HEK293 (cell line): ENCODE results near the gene MEGF9.

Experiments used
- CTCF ChIA-PET: fragments of 350-600 bp; formaldehyde crosslinking; extraction: SDS; loops from one replicate; lab custom pipeline; 2021; ENCODE audit warnings: antibody characterized with exemption; lab: Yijun Ruan, JAX
- POLR2A ChIA-PET: fragments of 300-600 bp; formaldehyde crosslinking; extraction: SDS; loops from one replicate; lab custom pipeline; 2020; ENCODE audit warnings: antibody characterized with exemption, inconsistent platforms; lab: Yijun Ruan, JAX
- H3K27ac ChIP-seq: fragments of 200-500 bp; sonication (Bioruptor generic); 2 replicates; pipeline ENCODE4 v1.5.1; 2014; ENCODE audit warnings: low read depth, low read length, control low read depth, inconsistent platforms; ENCODE audit errors: extremely low read depth
- H3K36me3 ChIP-seq, 2 experiments: fragments of 200-500 bp in 1 of 2; sonication (Bioruptor generic) in 1 of 2; 1 replicate in 1 of 2; 2 replicates in 1 of 2; pipeline ENCODE4 v1.5.1; 2014 to 2017; ENCODE audit warnings: inconsistent platforms in 2 of 2, low read length in 2 of 2; ENCODE audit not compliant: control insufficient read depth in 2 of 2, insufficient read depth in 1 of 2
- H3K4me1 ChIP-seq: fragments of 200-500 bp; sonication (Bioruptor generic); 2 replicates; pipeline ENCODE4 v1.5.1; 2014; ENCODE audit warnings: mild to moderate bottlenecking, low read length, inconsistent platforms; ENCODE audit not compliant: control insufficient read depth, insufficient read depth
- H3K4me3 ChIP-seq: 2 replicates; pipeline ENCODE4 v1.5.1; 2011; ENCODE audit warnings: low read depth, mild to moderate bottlenecking, control low read depth, low read length, moderate library complexity
- H3K9me3 ChIP-seq: fragments of 200-500 bp; sonication (Bioruptor generic); 2 replicates; pipeline ENCODE4 v1.5.1; 2014; ENCODE audit warnings: low read depth, low read length, inconsistent platforms; ENCODE audit not compliant: control insufficient read depth, insufficient read depth
- KLF8 ChIP-seq: fragments of 450-650 bp; formaldehyde crosslinking; IDR thresholded peaks from 2 replicates; pipeline ENCODE4 v1.5.1; 2016; ENCODE audit warnings: missing biosample characterization, missing genetic modification characterization
- MYNN ChIP-seq: fragments of 450-650 bp; formaldehyde crosslinking; IDR thresholded peaks from 2 replicates; pipeline ENCODE4 v1.5.1; 2016; ENCODE audit warnings: missing biosample characterization, missing genetic modification characterization, borderline replicate concordance
- ZBTB21 ChIP-seq: fragments of 450-650 bp; formaldehyde crosslinking; IDR thresholded peaks from 2 replicates; pipeline ENCODE4 v1.5.1; 2017; ENCODE audit warnings: missing biosample characterization, missing genetic modification characterization
- ZNF112 ChIP-seq: fragments of 450-650 bp; formaldehyde crosslinking; IDR thresholded peaks from 2 replicates; pipeline ENCODE4 v1.5.0; 2017; ENCODE audit warnings: missing biosample characterization, missing genetic modification characterization
- ZNF132 ChIP-seq: fragments of 450-650 bp; formaldehyde crosslinking; IDR thresholded peaks from 2 replicates; pipeline ENCODE4 v1.5.1; 2017; ENCODE audit warnings: missing biosample characterization, missing genetic modification characterization, borderline replicate concordance
- ZNF184 ChIP-seq: fragments of 450-650 bp; IDR thresholded peaks from 2 replicates; pipeline ENCODE4 v1.5.1; 2018; ENCODE audit warnings: missing biosample characterization, mild to moderate bottlenecking, missing genetic modification characterization
- ZNF202 ChIP-seq: fragments of 450-650 bp; formaldehyde crosslinking; IDR thresholded peaks from 2 replicates; pipeline ENCODE4 v1.5.1; 2016; ENCODE audit warnings: missing biosample characterization, missing genetic modification characterization, borderline replicate concordance
- ZNF214 ChIP-seq: fragments of 450-650 bp; formaldehyde crosslinking; IDR thresholded peaks from 2 replicates; pipeline ENCODE4 v1.5.1; 2017; ENCODE audit warnings: missing biosample characterization, mild to moderate bottlenecking, missing genetic modification characterization, borderline replicate concordance
- ZNF23 ChIP-seq: fragments of 450-650 bp; formaldehyde crosslinking; IDR thresholded peaks from 2 replicates; pipeline ENCODE4 v1.5.1; 2016; ENCODE audit warnings: missing biosample characterization, missing genetic modification characterization, borderline replicate concordance
- ZNF280D ChIP-seq: fragments of 450-650 bp; formaldehyde crosslinking; IDR thresholded peaks from 2 replicates; pipeline ENCODE4 v1.5.1; 2016; ENCODE audit warnings: missing biosample characterization, missing genetic modification characterization
- ZNF292 ChIP-seq: fragments of 450-650 bp; formaldehyde crosslinking; IDR thresholded peaks from 2 replicates; pipeline ENCODE4 v1.5.1; 2016; ENCODE audit warnings: low read depth, missing biosample characterization, missing genetic modification characterization, borderline replicate concordance
- ZNF514 ChIP-seq: fragments of 450-650 bp; formaldehyde crosslinking; IDR thresholded peaks from 2 replicates; pipeline ENCODE4 v1.5.1; 2016; ENCODE audit warnings: missing biosample characterization, missing genetic modification characterization
- ZNF518A ChIP-seq: fragments of 450-650 bp; formaldehyde crosslinking; conservative IDR thresholded peaks from 2 replicates; pipeline ENCODE4 v1.5.1; 2016; ENCODE audit warnings: low read depth, missing biosample characterization, missing genetic modification characterization
- ZNF544 ChIP-seq: fragments of 450-650 bp; formaldehyde crosslinking; IDR thresholded peaks from 2 replicates; pipeline ENCODE4 v1.5.0; 2017; ENCODE audit warnings: missing biosample characterization, missing genetic modification characterization
- ZNF560 ChIP-seq: fragments of 450-650 bp; formaldehyde crosslinking; IDR thresholded peaks from 2 replicates; pipeline ENCODE4 v1.5.1; 2017; ENCODE audit warnings: missing biosample characterization, missing genetic modification characterization, borderline replicate concordance
- ZNF596 ChIP-seq: fragments of 450-650 bp; IDR thresholded peaks from 2 replicates; pipeline ENCODE4 v1.5.0; 2018; ENCODE audit warnings: missing biosample characterization, mild to moderate bottlenecking, missing genetic modification characterization, moderate library complexity
- ZNF624 ChIP-seq: fragments of 450-650 bp; formaldehyde crosslinking; IDR thresholded peaks from 2 replicates; pipeline ENCODE4 v1.5.1; 2017; ENCODE audit warnings: missing biosample characterization, missing genetic modification characterization
- ZNF704 ChIP-seq: fragments of 450-650 bp; formaldehyde crosslinking; IDR thresholded peaks from 2 replicates; pipeline ENCODE4 v1.5.1; 2016; ENCODE audit warnings: missing biosample characterization, missing genetic modification characterization
- ZNF785 ChIP-seq: fragments of 450-650 bp; formaldehyde crosslinking; IDR thresholded peaks from 2 replicates; pipeline ENCODE4 v1.5.1; 2016; ENCODE audit warnings: missing biosample characterization, missing genetic modification characterization
- ZXDB ChIP-seq: fragments of 450-650 bp; formaldehyde crosslinking; IDR thresholded peaks from 2 replicates; pipeline ENCODE4 v1.5.1; 2016; ENCODE audit warnings: missing biosample characterization, missing genetic modification characterization

Gene MEGF9

DNA sequence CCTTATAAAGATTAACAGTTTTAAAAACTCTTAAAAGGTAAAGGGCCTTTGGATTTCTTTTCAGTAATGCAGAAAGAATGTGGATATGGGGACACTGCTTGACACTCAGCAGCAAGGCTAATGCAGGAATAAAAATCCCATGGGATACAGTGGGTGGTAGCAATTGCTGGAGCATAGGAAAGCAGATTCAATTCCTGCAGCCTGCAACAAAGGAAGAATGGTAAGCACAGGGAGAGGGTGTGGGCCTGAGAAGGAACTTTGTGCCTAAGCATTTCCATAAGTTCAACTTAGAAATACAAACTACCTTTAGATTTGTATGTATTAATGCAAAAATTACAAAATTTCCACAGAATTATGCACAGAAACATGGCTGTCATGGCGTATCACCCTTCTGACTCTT, 68.5 kb downstream of the MEGF9 start (continued):
- no peak for TF ChIP-seq ZNF514 (tag by site-specific recombination)
- no peak for TF ChIP-seq ZNF132 (tag by site-specific recombination)
- no peak for TF ChIP-seq ZNF544 (tag by site-specific recombination)
- TF ChIP-seq, all 188 proteins: peak for 0

GRCh38 chr9:120643061-120643460, 71.2 kb downstream of the MEGF9 start:
- no peak for TF ChIP-seq ZNF202 (tag by site-specific recombination)
- TF ChIP-seq ZNF704 (tag by site-specific recombination): no peak
- no peak for TF ChIP-seq MYNN (tag by site-specific recombination)
- TF ChIP-seq ZNF280D: no peak
- TF ChIP-seq ZNF112: no peak
- no peak for TF ChIP-seq ZXDB (tag by site-specific recombination)
- TF ChIP-seq ZNF184 (tag by site-specific recombination): no peak
- TF ChIP-seq KLF8 (tag by site-specific recombination): no peak
- TF ChIP-seq ZBTB21 (tag by site-specific recombination): no peak
- no peak for TF ChIP-seq ZNF596 (tag by site-specific recombination)
- no peak for TF ChIP-seq ZNF785 (tag by site-specific recombination)
- H3K27ac ChIP-seq: no peak overlapping the region
- CTCF ChIA-PET: no interaction called here
- no peaks in the 10 kb centered on the region for H3K9me3 ChIP-seq
- POLR2A ChIA-PET: no interaction called here
- H3K4me1 ChIP-seq: no peaks in the 10 kb centered on the region
- no peaks in the 10 kb centered on the region for H3K36me3 ChIP-seq
- no peak overlapping the region for H3K4me3 ChIP-seq

DNA sequence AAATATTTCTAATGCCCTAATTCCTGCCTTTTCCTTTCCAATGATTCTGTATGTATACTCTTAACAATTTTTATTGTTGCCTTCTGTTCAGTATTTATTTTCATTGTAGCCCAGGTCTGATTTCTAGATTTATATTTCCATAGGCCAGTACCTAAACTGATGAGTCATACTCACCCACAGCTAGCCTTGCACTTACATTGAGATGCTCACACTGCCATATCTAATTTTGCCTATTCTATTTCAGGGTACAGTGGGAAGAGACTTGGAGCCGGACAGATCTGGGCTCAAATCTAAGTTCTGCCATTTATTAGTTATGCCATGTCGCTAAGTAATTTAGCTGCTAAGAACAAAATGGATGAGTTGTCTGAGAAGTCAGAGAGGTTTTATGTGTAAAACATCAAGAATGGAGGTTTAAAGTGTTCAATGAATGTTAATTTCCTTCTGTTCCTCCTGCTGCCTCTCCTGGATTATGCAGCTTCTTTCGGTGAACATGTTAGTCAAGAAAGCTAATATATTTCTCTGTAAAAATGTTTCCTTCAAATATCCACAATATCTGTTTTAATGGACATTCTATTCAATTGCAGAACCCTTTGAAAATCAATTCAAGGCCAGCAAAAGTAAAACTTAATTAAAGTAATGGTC, 72.0 kb downstream of the MEGF9 start:
- ChIA-PET POLR2A (no interaction called here), CTCF (interaction anchor here (0.5 to 0.7 kb wide), 2 partner anchors 69 to 339 kb away, joined by 3 to 4 read pairs; no protein-coding TSS in a partner anchor)
- Histone ChIP-seq H3K9me3 (no peaks in the 10 kb centered on the region), H3K4me3 (no peak overlapping the region), H3K4me1 (no peaks in the 10 kb centered on the region), H3K36me3 (no peaks in the 10 kb centered on the region), H3K27ac (no peak overlapping the region)
- TF ChIP-seq ZNF292 (tag by site-specific recombination): no peak
- no peak for TF ChIP-seq ZNF560 (tag by site-specific recombination)
- no peak for TF ChIP-seq ZNF518A (tag by site-specific recombination)
- TF ChIP-seq ZNF23 (tag by site-specific recombination): no peak
- TF ChIP-seq ZNF624 (tag by site-specific recombination): no peak
- TF ChIP-seq ZNF214: no peak
- no peak for TF ChIP-seq ZNF202 (tag by site-specific recombination)
